HepG2 (cell line): ENCODE results near the gene LOXL3. TPM values are rescaled to one million over a fixed set of nuclear protein-coding genes. Genes with fewer than 3 reads are reported as not detected.

ENCODE experiments used
- ATRX ChIP-seq: sonication (generic); formaldehyde crosslinking; IDR thresholded peaks from 2 replicates; pipeline ENCODE4 v1.4.0; 2020; ENCODE audit warnings: missing genetic modification reagents, borderline replicate concordance
- BCL6 ChIP-seq: IDR thresholded peaks from 2 replicates; pipeline ENCODE4 v1.6.1; 2016; ENCODE audit warnings: missing genetic modification reagents, missing compliant biosample characterization
- FOXJ3 ChIP-seq: sonication (generic); formaldehyde crosslinking; IDR thresholded peaks from 2 replicates; pipeline ENCODE4 v1.4.0; 2020; ENCODE audit warnings: missing genetic modification reagents, mild to moderate bottlenecking, borderline replicate concordance
- GABPB1 ChIP-seq: IDR thresholded peaks from 2 replicates; pipeline ENCODE4 v1.6.1; 2016; ENCODE audit warnings: mild to moderate bottlenecking, missing genetic modification reagents, moderate library complexity, missing compliant biosample characterization
- HHEX ChIP-seq: IDR thresholded peaks from 2 replicates; pipeline ENCODE4 v1.6.1; 2016; ENCODE audit warnings: control low read depth
- HOXA7 ChIP-seq: sonication (generic); formaldehyde crosslinking; IDR thresholded peaks from 2 replicates; pipeline ENCODE4 v1.8.1; 2022; ENCODE audit warnings: mild to moderate bottlenecking, missing genetic modification reagents, moderate library complexity
- ISL2 ChIP-seq: sonication (generic); formaldehyde crosslinking; IDR thresholded peaks from 2 replicates; pipeline ENCODE4 v1.5.0; 2020; ENCODE audit warnings: missing genetic modification reagents
- KLF11 ChIP-seq: IDR thresholded peaks from 2 replicates; pipeline ENCODE4 v1.6.1; 2016; ENCODE audit warnings: missing compliant biosample characterization
- MBD4 ChIP-seq: IDR thresholded peaks from 2 replicates; pipeline ENCODE4 v1.6.1; 2012; ENCODE audit warnings: low read length, inconsistent platforms, borderline replicate concordance
- MIER3 ChIP-seq: IDR thresholded peaks from 2 replicates; pipeline ENCODE4 v1.6.1; 2016; ENCODE audit warnings: missing compliant biosample characterization, borderline replicate concordance
- NFKBIZ ChIP-seq: IDR thresholded peaks from 2 replicates; pipeline ENCODE4 v1.6.1; 2018; ENCODE audit warnings: missing genetic modification reagents, missing compliant biosample characterization
- REXO4 ChIP-seq: sonication (generic); formaldehyde crosslinking; IDR thresholded peaks from 2 replicates; pipeline ENCODE4 v1.8.0; 2022; ENCODE audit warnings: missing genetic modification reagents, mild to moderate bottlenecking, borderline replicate concordance
- RFXAP ChIP-seq: sonication (generic); formaldehyde crosslinking; IDR thresholded peaks from 2 replicates; pipeline ENCODE4 v1.4.0; 2020; ENCODE audit warnings: missing genetic modification reagents, borderline replicate concordance
- SALL2 ChIP-seq: sonication (generic); formaldehyde crosslinking; IDR thresholded peaks from 2 replicates; pipeline ENCODE4 v1.8.1; 2023; ENCODE audit warnings: mild to moderate bottlenecking, missing genetic modification reagents, inconsistent platforms
- SIN3A ChIP-seq: IDR thresholded peaks from 2 replicates; pipeline ENCODE4 v1.6.1; 2011; ENCODE audit warnings: low read depth, mild to moderate bottlenecking, control low read depth, low read length, borderline replicate concordance
- XBP1 ChIP-seq: sonication (generic); formaldehyde crosslinking; IDR thresholded peaks from 2 replicates; pipeline ENCODE4 v1.5.0; 2020; ENCODE audit warnings: missing genetic modification reagents
- ZBTB20 ChIP-seq: sonication (generic); formaldehyde crosslinking; IDR thresholded peaks from 2 replicates; pipeline ENCODE4 v1.8.1; 2023; ENCODE audit warnings: missing genetic modification reagents, low read depth, mild to moderate bottlenecking, borderline replicate concordance
- ZFY ChIP-seq: sonication (generic); formaldehyde crosslinking; IDR thresholded peaks from 2 replicates; pipeline ENCODE4 v1.4.0; 2020; ENCODE audit warnings: missing genetic modification reagents
- ZNF274 ChIP-seq: sonication (generic); formaldehyde crosslinking; IDR thresholded peaks from 2 replicates; pipeline ENCODE4 v1.5.1; 2020; ENCODE audit warnings: mild to moderate bottlenecking, missing genetic modification reagents
- ZNF335 ChIP-seq: sonication (generic); formaldehyde crosslinking; IDR thresholded peaks from 2 replicates; pipeline ENCODE4 v1.4.0; 2020; ENCODE audit warnings: missing genetic modification reagents
- ZNF350 ChIP-seq: sonication (generic); formaldehyde crosslinking; IDR thresholded peaks from 2 replicates; pipeline ENCODE4 v1.4.0; 2020; ENCODE audit warnings: mild to moderate bottlenecking, low read depth, missing genetic modification reagents, borderline replicate concordance
- ZNF431 ChIP-seq: sonication (generic); formaldehyde crosslinking; IDR thresholded peaks from 2 replicates; pipeline ENCODE4 v1.9.0; 2022; ENCODE audit warnings: missing genetic modification reagents, low read depth, mild to moderate bottlenecking, borderline replicate concordance
- ZNF550 ChIP-seq: sonication (generic); formaldehyde crosslinking; IDR thresholded peaks from 2 replicates; pipeline ENCODE4 v1.4.0; 2020; ENCODE audit warnings: mild to moderate bottlenecking, missing genetic modification reagents, borderline replicate concordance
- ZNF768 ChIP-seq: sonication (generic); formaldehyde crosslinking; IDR thresholded peaks from 2 replicates; pipeline ENCODE4 v1.4.0; 2020; ENCODE audit warnings: missing genetic modification reagents
- ZZZ3 ChIP-seq: sonication (generic); formaldehyde crosslinking; IDR thresholded peaks from 2 replicates; pipeline ENCODE4 v1.4.0; 2020; ENCODE audit warnings: missing genetic modification reagents, mild to moderate bottlenecking, borderline replicate concordance
- polyA plus RNA-seq, 8 experiments: library from polyadenylated mRNA; depleted of rRNA in 3 of 8; stranded (reverse) in 7 of 8; unstranded in 1 of 8; fragments of >200 nt; fragmentation: Illumina TruSeq in 4 of 8; extraction: Trizol in 4 of 8; gene quantifications; 2 replicates each; pipeline versions ENCODE4 v1.2.1 to v1.2.3, GENCODE V29; 2011 to 2016; ENCODE audit warnings: low read depth in 4 of 8, missing spikeins in 1 of 8, mixed read lengths in 1 of 8; ENCODE audit not compliant: insufficient read depth in 1 of 8
- total RNA-seq, 5 experiments: library from RNA; depleted of rRNA; stranded (reverse); fragments of >200 nt; fragmentation: Illumina TruSeq; extraction: Trizol; gene quantifications; 2 replicates each; pipeline ENCODE4 v1.2.3, GENCODE V29; 2016; ENCODE audit warnings: low read depth in 1 of 5
- TF ChIP-seq, protein P1 (sequence below): sonication (generic); formaldehyde crosslinking; IDR thresholded peaks from 2 replicates; pipeline ENCODE4 v1.5.0; 2020; ENCODE audit warnings: missing genetic modification reagents
- TF ChIP-seq, protein P2 (sequence below): IDR thresholded peaks from 2 replicates; pipeline ENCODE4 v1.6.1; 2016
- TF ChIP-seq, protein P3 (sequence below): IDR thresholded peaks from 2 replicates; pipeline ENCODE4 v1.6.1; 2012; ENCODE audit warnings: inconsistent platforms

Gene LOXL3
- total and polyA plus RNA-seq, 2 of the 13 experiments (the other 11 are each of a cell fraction or from before 2014, with no cell fraction given) = 0.55 to 6.5 TPM

DNA sequence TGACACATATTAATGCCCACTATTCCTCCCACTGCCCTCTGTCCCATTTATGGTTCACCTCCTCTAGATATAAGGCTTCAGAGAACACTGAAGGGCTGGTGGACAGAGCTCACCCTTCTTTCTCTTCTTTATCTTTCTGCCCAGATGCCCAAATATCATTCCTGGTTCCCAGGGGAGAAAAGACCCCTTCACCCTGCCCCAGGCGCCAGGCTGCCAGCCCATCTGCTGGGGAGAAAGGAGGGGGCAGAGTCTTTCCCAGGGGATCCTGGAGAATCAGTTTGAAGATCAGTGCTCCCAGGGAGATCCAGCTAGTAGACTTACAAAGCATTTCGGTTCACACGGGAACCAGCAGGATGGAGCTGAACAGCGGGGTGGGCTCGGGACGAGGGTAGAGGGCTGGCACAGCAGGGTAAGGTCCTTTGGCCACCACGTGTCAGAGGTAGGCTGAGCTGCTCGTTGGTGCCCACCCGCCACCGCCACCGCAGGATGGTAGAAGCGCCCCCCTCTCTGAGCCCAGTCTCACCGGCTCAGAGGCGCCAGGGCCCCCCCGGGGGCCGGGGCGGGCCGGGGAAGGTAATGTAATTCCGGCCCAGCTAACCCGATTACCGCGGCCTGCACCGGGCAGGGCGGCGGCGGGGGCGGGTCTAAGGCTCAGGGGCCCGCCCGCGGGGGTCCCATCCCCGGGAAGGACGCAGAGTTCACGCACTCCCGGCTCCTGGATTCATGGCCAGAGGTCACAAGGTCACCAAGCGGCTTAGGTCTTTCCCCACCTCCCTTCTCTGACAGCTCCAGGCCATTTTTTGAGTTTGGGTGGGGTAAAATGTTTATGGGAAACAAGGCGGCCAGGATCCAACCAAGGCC is 40.8 kb downstream of the LOXL3 start (continued):
- 0 out of 2 replicates have a peak, but pooled peaks have one; percentile 12 for TF ChIP-seq ISL2 (CRISPR knock-in tag)
- TF ChIP-seq RFXAP (CRISPR knock-in tag) = no peak
- peak; percentile 43; the same call in 1 of the 2 replicates for TF ChIP-seq ZBTB20
- TF ChIP-seq NFKBIZ (CRISPR knock-in tag) = no peak
- TF ChIP-seq, protein P1, sequence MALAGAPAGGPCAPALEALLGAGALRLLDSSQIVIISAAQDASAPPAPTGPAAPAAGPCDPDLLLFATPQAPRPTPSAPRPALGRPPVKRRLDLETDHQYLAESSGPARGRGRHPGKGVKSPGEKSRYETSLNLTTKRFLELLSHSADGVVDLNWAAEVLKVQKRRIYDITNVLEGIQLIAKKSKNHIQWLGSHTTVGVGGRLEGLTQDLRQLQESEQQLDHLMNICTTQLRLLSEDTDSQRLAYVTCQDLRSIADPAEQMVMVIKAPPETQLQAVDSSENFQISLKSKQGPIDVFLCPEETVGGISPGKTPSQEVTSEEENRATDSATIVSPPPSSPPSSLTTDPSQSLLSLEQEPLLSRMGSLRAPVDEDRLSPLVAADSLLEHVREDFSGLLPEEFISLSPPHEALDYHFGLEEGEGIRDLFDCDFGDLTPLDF (CRISPR knock-in tag) = no peak
- TF ChIP-seq ATRX (CRISPR knock-in tag) = no peak
- TF ChIP-seq ZNF768 (CRISPR knock-in tag) = peak; percentile 68; the same call in 1 of the 2 replicates
- no peak for TF ChIP-seq ZNF550 (CRISPR knock-in tag)
- TF ChIP-seq SIN3A = no peak
- no peak for TF ChIP-seq XBP1 (CRISPR knock-in tag)
- TF ChIP-seq KLF11 = peak; percentile 28; the same call in 1 of the 2 replicates
- no peak for TF ChIP-seq ZZZ3 (CRISPR knock-in tag)
- TF ChIP-seq ZNF431 (CRISPR knock-in tag) = 0 out of 2 replicates have a peak, but pooled peaks have one; percentile 8
- TF ChIP-seq FOXJ3 = no peak
- TF ChIP-seq ZNF350 = peak; percentile 56; the same call in 1 of the 2 replicates
- TF ChIP-seq REXO4 = no peak
- TF ChIP-seq, protein P2, sequence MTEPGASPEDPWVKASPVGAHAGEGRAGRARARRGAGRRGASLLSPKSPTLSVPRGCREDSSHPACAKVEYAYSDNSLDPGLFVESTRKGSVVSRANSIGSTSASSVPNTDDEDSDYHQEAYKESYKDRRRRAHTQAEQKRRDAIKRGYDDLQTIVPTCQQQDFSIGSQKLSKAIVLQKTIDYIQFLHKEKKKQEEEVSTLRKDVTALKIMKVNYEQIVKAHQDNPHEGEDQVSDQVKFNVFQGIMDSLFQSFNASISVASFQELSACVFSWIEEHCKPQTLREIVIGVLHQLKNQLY (CRISPR knock-in tag) = no peak
- TF ChIP-seq HHEX (CRISPR knock-in tag) = no peak
- no peak for TF ChIP-seq ZNF335 (CRISPR knock-in tag)
- TF ChIP-seq HOXA7 (CRISPR knock-in tag) = no peak
- TF ChIP-seq MIER3 (CRISPR knock-in tag) = peak; percentile 21; the same call in 1 of the 2 replicates
- no peak for TF ChIP-seq MBD4
- TF ChIP-seq BCL6 = no peak
- peak; percentile 64 for TF ChIP-seq ZFY (CRISPR knock-in tag)
- TF ChIP-seq, protein P3, sequence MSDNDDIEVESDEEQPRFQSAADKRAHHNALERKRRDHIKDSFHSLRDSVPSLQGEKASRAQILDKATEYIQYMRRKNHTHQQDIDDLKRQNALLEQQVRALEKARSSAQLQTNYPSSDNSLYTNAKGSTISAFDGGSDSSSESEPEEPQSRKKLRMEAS = peak; percentile 75
- peak; percentile 78 for TF ChIP-seq GABPB1 (CRISPR knock-in tag)
- TF ChIP-seq ZNF274 (CRISPR knock-in tag) = no peak
- TF ChIP-seq SALL2 (CRISPR knock-in tag) = no peak
